Measurements from ENCODE around the gene AFAP1L2. TPM values are rescaled to one million over a fixed set of nuclear protein-coding genes. Genes with fewer than 3 reads are reported as not detected.

AFAP1L2 gene
- total RNA-seq, 1 experiment from 2014 or later = not detected

- TF ChIP-seq CTCF (conservative IDR thresholded peaks at IDR 0.05; ENCODE audit: low read depth, low read length) (no peak), EZH2 (IDR thresholded peaks at IDR 0.05; ENCODE audit: borderline replicate concordance, low read depth, low read length, poor library complexity, severe bottlenecking) (no peak)
- BruUV-seq (replicated peaks) = no TSS peak
- DNase-seq (ENCODE audit: low spot score) = no peak
- Histone ChIP-seq H3K4me3 (ENCODE audit: low read depth, low read length, poor library complexity, severe bottlenecking) (no peak overlapping the region), H3K27me3 (replicated peaks; ENCODE audit: insufficient read depth, low read depth, low read length, poor library complexity) (peaks cover 71% of the 10 kb centered on the region), H3K36me3 (ENCODE audit: insufficient read depth, low read length, poor library complexity, severe bottlenecking) (no peaks in the 10 kb centered on the region), H3K27ac (ENCODE audit: low read depth, low read length, poor library complexity, severe bottlenecking) (no peak overlapping the region), H3K4me1 (ENCODE audit: insufficient read depth, low read length, poor library complexity, severe bottlenecking) (peaks cover 11% of the 10 kb centered on the region), H3K9me3 (ENCODE audit: low read depth, low read length, poor library complexity, severe bottlenecking) (no peaks in the 10 kb centered on the region)
- intact Hi-C loops (cut with micrococcal nuclease; ENCODE audit: unreplicated experiment) = no loop called here
- ChIA-PET POLR2A (ENCODE audit: low non-redundant PET) (no interaction called here), CTCF (no interaction called here)
These were observed 10.4 kb downstream of the AFAP1L2 start for GRCh38 chr10:114393886-114394285.

- intact Hi-C loops (cut with micrococcal nuclease; ENCODE audit: unreplicated experiment) = no loop called here
- TF ChIP-seq CTCF (conservative IDR thresholded peaks at IDR 0.05; ENCODE audit: low read depth, low read length) = no peak
- TF ChIP-seq EZH2 (IDR thresholded peaks at IDR 0.05; ENCODE audit: borderline replicate concordance, low read depth, low read length, poor library complexity, severe bottlenecking) = no peak
- Histone ChIP-seq H3K27ac (ENCODE audit: low read depth, low read length, poor library complexity, severe bottlenecking) (no peak overlapping the region), H3K9me3 (ENCODE audit: low read depth, low read length, poor library complexity, severe bottlenecking) (no peaks in the 10 kb centered on the region), H3K36me3 (ENCODE audit: insufficient read depth, low read length, poor library complexity, severe bottlenecking) (no peaks in the 10 kb centered on the region), H3K4me1 (ENCODE audit: insufficient read depth, low read length, poor library complexity, severe bottlenecking) (peaks cover 11% of the 10 kb centered on the region), H3K4me3 (ENCODE audit: low read depth, low read length, poor library complexity, severe bottlenecking) (no peak overlapping the region), H3K27me3 (replicated peaks; ENCODE audit: insufficient read depth, low read depth, low read length, poor library complexity) (peaks cover 67% of the 10 kb centered on the region)
- BruUV-seq (replicated peaks) = no TSS peak
- CTCF ChIA-PET = no interaction called here
- no peak for DNase-seq (ENCODE audit: low spot score)
- POLR2A ChIA-PET (ENCODE audit: low non-redundant PET) = no interaction called here
These were observed 10.8 kb downstream of the AFAP1L2 start for GRCh38 chr10:114393482-114393881.

- peak; percentile 70 for DNase-seq (ENCODE audit: low spot score)
- Histone ChIP-seq H3K27me3 (replicated peaks; ENCODE audit: insufficient read depth, low read depth, low read length, poor library complexity) (peaks cover 63% of the 10 kb centered on the region), H3K27ac (ENCODE audit: low read depth, low read length, poor library complexity, severe bottlenecking) (no peak overlapping the region), H3K4me3 (ENCODE audit: low read depth, low read length, poor library complexity, severe bottlenecking) (no peak overlapping the region), H3K9me3 (ENCODE audit: low read depth, low read length, poor library complexity, severe bottlenecking) (no peaks in the 10 kb centered on the region), H3K4me1 (ENCODE audit: insufficient read depth, low read length, poor library complexity, severe bottlenecking) (peaks cover 11% of the 10 kb centered on the region), H3K36me3 (ENCODE audit: insufficient read depth, low read length, poor library complexity, severe bottlenecking) (no peaks in the 10 kb centered on the region)
- BruUV-seq (replicated peaks) = no TSS peak
- intact Hi-C loops (cut with micrococcal nuclease; ENCODE audit: unreplicated experiment) = no loop called here
- ChIA-PET POLR2A (ENCODE audit: low non-redundant PET) (no interaction called here), CTCF (no interaction called here)
- no peak for TF ChIP-seq EZH2 (IDR thresholded peaks at IDR 0.05; ENCODE audit: borderline replicate concordance, low read depth, low read length, poor library complexity, severe bottlenecking)
- no peak for TF ChIP-seq CTCF (conservative IDR thresholded peaks at IDR 0.05; ENCODE audit: low read depth, low read length)
These were observed 12.0 kb downstream of the AFAP1L2 start for GRCh38 chr10:114392112-114392835.

Measured in A673 (cell line).